ENCODE results near the gene PLCXD3. TPM values are rescaled to one million over a fixed set of nuclear protein-coding genes. Genes with fewer than 3 reads are reported as not detected.

The PLCXD3 gene
- total and polyA plus RNA-seq, 7 donors: 0.23 to 2.9 (median 1.6) TPM

GRCh38 chr5:41457094-41457493 lies 53.3 kb downstream of the PLCXD3 start:
- intact Hi-C loops (cut with DNase I): no loop called here
- 92 to 94% methylated on average over 2 of the region's 2 CpGs for WGBS, 2 donors
- no peak overlapping the region for H3K27ac ChIP-seq
- H3K27me3 ChIP-seq: no peaks in the 10 kb centered on the region
- DNase-seq: no peak
- H3K9me3 ChIP-seq: no peaks in the 10 kb centered on the region
- no peaks in the 10 kb centered on the region for H3K4me1 ChIP-seq
- H3K36me3 ChIP-seq: no peaks in the 10 kb centered on the region
- H3K4me3 ChIP-seq: no peak overlapping the region
- TF ChIP-seq EP300 (IDR thresholded peaks at IDR 0.05): no peak
- no peak for TF ChIP-seq POLR2AphosphoS5 (IDR thresholded peaks at IDR 0.05)
- no peak for TF ChIP-seq POLR2A (IDR thresholded peaks at IDR 0.05)
- TF ChIP-seq, protein P1, sequence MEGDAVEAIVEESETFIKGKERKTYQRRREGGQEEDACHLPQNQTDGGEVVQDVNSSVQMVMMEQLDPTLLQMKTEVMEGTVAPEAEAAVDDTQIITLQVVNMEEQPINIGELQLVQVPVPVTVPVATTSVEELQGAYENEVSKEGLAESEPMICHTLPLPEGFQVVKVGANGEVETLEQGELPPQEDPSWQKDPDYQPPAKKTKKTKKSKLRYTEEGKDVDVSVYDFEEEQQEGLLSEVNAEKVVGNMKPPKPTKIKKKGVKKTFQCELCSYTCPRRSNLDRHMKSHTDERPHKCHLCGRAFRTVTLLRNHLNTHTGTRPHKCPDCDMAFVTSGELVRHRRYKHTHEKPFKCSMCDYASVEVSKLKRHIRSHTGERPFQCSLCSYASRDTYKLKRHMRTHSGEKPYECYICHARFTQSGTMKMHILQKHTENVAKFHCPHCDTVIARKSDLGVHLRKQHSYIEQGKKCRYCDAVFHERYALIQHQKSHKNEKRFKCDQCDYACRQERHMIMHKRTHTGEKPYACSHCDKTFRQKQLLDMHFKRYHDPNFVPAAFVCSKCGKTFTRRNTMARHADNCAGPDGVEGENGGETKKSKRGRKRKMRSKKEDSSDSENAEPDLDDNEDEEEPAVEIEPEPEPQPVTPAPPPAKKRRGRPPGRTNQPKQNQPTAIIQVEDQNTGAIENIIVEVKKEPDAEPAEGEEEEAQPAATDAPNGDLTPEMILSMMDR (IDR thresholded peaks at IDR 0.05): no peak

DNA sequence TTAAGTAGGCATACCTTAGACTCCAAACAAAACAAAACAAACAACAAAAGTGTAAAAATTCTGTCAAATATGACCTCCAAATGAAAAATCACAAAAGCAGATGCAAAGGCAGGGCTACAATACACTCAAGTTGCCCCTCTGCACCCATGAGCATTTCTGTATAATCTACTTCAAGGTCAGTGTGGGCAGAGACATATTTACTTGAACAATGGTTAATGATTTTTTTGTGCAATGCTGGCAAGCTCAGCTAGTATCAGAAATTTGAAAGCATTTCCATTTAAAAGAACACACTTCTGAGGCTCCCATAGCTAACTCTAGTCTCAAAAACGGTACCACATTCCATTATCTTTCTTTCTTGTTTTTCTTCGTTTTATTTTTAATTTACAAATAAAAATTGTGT lies 57.9 kb downstream of the PLCXD3 start:
- Histone ChIP-seq H3K27ac (no peak overlapping the region), H3K4me3 (no peak overlapping the region), H3K36me3 (no peaks in the 10 kb centered on the region), H3K9me3 (no peaks in the 10 kb centered on the region), H3K4me1 (no peaks in the 10 kb centered on the region), H3K27me3 (no peaks in the 10 kb centered on the region)
- TF ChIP-seq POLR2AphosphoS5 (IDR thresholded peaks at IDR 0.05) (no peak), EP300 (IDR thresholded peaks at IDR 0.05) (no peak), POLR2A (IDR thresholded peaks at IDR 0.05) (no peak)
- TF ChIP-seq, protein P1 (IDR thresholded peaks at IDR 0.05): no peak
- no peak for DNase-seq
- WGBS, 2 donors: 78 to 87% methylated on average over 2 of the region's 2 CpGs
- intact Hi-C loops (cut with DNase I): no loop called here

DNA sequence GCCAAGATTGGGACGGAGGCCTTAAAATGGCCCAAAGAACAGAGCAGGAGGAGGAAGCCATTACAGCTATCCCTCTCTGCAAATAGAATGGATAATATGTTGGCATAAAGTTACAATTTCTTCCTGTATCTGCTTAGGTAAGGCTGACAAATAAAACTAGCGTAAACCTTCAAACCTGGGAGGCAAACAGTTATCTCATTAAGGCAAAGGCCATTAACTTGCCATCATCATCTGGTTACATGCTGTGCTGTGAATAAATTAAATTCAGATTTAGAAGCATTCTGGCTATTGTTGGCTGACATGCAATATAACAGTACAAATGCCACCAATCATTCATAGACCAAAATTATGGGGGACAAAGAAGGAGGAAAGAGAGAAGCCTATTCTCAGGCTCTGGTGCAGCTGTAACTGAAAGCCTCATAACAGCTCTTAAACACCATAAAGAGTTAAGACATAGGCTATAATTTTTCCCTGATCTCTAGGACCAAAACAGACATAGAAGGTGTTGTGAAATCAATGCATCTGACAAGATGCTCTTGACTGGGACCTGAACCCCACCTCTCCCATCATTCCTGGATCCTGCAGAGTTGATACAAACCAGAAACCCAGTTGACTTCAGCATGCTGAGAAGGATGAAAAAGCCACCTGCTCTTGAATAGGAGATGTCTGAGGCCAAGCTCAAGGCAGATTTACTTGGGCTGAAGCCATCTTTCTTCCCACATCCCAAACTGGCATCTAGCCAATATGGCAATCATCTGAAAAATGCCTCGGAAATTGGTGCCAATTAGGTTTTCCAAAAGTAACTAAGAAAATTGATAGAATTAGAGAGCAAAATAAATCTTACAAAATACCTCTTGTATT lies 62.5 kb downstream of the PLCXD3 start:
- WGBS, 2 donors: 86 to 87% methylated on average over 3 of the region's 3 CpGs
- intact Hi-C loops (cut with DNase I): no loop called here
- Histone ChIP-seq H3K27me3 (no peaks in the 10 kb centered on the region), H3K4me3 (no peak overlapping the region), H3K4me1 (no peaks in the 10 kb centered on the region), H3K27ac (no peak overlapping the region), H3K36me3 (no peaks in the 10 kb centered on the region), H3K9me3 (no peaks in the 10 kb centered on the region)
- no peak for TF ChIP-seq EP300 (IDR thresholded peaks at IDR 0.05)
- no peak for TF ChIP-seq POLR2A (IDR thresholded peaks at IDR 0.05)
- TF ChIP-seq, protein P1 (IDR thresholded peaks at IDR 0.05): no peak
- no peak for TF ChIP-seq POLR2AphosphoS5 (IDR thresholded peaks at IDR 0.05)
- DNase-seq: no peak

- Histone ChIP-seq H3K27me3 (no peaks in the 10 kb centered on the region), H3K27ac (no peak overlapping the region), H3K36me3 (no peaks in the 10 kb centered on the region), H3K4me3 (no peak overlapping the region), H3K9me3 (no peaks in the 10 kb centered on the region), H3K4me1 (no peaks in the 10 kb centered on the region)
- WGBS, 2 donors: 97% methylated on average over 16 of the region's 16 CpGs
- intact Hi-C loops (cut with DNase I): no loop called here
- no peak for DNase-seq
- TF ChIP-seq EP300 (IDR thresholded peaks at IDR 0.05): no peak
- no peak for TF ChIP-seq POLR2A (IDR thresholded peaks at IDR 0.05)
- TF ChIP-seq, protein P1 (IDR thresholded peaks at IDR 0.05): no peak
- TF ChIP-seq POLR2AphosphoS5 (IDR thresholded peaks at IDR 0.05): no peak
These were observed 64.4 kb downstream of the PLCXD3 start for GRCh38 chr5:41445937-41446563.
